ENCODE data around the gene ST7. TPM values are rescaled to one million over a fixed set of nuclear protein-coding genes. Genes with fewer than 3 reads are reported as not detected.

The ST7 gene
- polyA plus RNA-seq, 1 donor from 2014 or later = 4.4 TPM

DNA sequence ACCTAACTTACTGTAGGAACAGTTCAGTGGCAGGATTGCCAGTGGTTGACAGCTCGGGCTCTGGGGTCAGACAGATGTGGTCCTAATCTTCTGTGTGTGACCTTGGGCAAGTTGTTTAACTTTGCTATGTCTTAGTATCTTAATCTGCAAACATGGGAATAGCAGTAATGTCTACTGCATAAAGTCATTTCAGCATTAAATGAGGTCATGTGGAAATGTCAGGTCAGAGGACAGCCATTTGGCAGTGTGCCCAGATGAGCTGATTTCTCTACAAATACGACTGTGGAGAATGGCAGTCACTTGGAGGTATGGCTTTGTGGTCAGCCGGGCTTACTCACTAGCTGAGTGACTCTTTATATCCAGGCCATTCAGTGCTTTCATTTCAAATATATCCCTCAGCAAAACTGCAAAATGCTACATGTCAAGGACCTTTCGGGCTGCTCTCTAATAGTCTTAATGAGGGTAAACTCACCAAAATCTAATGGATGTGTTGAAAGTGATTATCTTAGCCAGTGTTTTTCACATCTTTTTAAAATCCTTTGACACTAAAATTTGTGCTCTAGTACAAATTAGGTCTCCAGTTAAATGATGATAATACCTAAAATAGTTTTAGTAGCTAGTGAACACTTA, 171.4 kb downstream of the ST7 start:
- Mint-ChIP-seq H3K36me3 (no peaks in the 10 kb centered on the region), H3K27ac (no peak overlapping the region)

GRCh38 chr7:117126676-117127075, 173.4 kb downstream of the ST7 start:
- Mint-ChIP-seq H3K27me3 (no peaks in the 10 kb centered on the region), H3K36me3 (no peaks in the 10 kb centered on the region), H3K4me1 (no peaks in the 10 kb centered on the region), H3K9me3 (no peaks in the 10 kb centered on the region), H3K4me3 (no peak overlapping the region), H3K27ac (no peak overlapping the region)

More for the DNA sequence above, 171.4 kb downstream of the ST7 start:
- H3K4me1 Mint-ChIP-seq = no peaks in the 10 kb centered on the region
- no peaks in the 10 kb centered on the region for H3K9me3 Mint-ChIP-seq
- no peaks in the 10 kb centered on the region for H3K27me3 Mint-ChIP-seq
- no peak overlapping the region for H3K4me3 Mint-ChIP-seq

GRCh38 chr7:117127585-117128168, 174.4 kb downstream of the ST7 start:
- no peaks in the 10 kb centered on the region for H3K4me1 Mint-ChIP-seq
- peaks cover 3% of the 10 kb centered on the region for H3K36me3 Mint-ChIP-seq
- H3K4me3 Mint-ChIP-seq = no peak overlapping the region
- no peaks in the 10 kb centered on the region for H3K27me3 Mint-ChIP-seq
- no peak overlapping the region for H3K27ac Mint-ChIP-seq
- H3K9me3 Mint-ChIP-seq = no peaks in the 10 kb centered on the region

DNA sequence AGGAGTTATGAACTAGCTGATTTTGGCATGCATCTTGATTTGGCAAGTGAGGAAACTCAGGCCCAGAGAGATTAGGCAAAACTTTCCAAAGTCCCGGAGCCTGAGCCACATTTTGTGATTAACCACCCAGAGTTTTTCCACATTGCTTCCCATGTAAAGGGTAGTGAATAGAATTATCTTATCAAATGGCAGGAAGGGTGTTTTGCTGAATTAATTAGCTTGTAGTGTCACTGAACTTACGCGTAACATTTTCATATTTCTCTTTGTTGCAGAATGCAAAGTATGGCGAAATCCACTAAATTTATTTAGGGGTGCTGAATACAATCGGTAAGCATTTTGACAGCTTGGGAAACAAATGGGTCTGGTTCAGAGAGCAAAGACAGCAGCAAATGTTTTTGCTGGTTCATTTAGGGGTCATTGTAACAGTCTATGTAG, 176.2 kb downstream of the ST7 start:
- Mint-ChIP-seq H3K27me3 (no peaks in the 10 kb centered on the region), H3K4me1 (no peaks in the 10 kb centered on the region), H3K36me3 (peaks cover 3% of the 10 kb centered on the region), H3K4me3 (no peak overlapping the region), H3K27ac (no peak overlapping the region), H3K9me3 (no peaks in the 10 kb centered on the region)

DNA sequence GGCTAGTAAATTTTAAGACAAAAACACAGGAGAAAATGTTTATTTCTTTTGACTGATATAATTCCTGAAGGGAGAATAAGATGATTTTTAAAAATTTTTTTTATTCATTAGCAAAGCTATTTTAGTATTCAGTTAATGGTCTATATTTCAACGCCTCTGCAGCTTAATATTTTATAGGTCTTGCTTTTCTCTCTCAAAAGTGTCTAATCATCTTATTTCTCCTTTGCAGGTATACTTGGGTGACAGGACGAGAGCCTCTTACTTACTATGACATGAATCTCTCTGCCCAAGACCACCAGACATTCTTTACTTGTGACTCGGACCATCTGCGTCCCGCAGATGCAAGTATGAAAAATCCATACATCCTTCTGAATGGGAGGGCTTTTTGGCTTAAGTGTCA, 177.0 kb downstream of the ST7 start:
- Mint-ChIP-seq H3K27ac (no peak overlapping the region), H3K36me3 (peaks cover 3% of the 10 kb centered on the region), H3K4me1 (peaks cover 0 to 6% (median 3%) of the 10 kb centered on the region in 3 donors), H3K4me3 (no peak overlapping the region), H3K27me3 (no peaks in the 10 kb centered on the region), H3K9me3 (no peaks in the 10 kb centered on the region)

DNA sequence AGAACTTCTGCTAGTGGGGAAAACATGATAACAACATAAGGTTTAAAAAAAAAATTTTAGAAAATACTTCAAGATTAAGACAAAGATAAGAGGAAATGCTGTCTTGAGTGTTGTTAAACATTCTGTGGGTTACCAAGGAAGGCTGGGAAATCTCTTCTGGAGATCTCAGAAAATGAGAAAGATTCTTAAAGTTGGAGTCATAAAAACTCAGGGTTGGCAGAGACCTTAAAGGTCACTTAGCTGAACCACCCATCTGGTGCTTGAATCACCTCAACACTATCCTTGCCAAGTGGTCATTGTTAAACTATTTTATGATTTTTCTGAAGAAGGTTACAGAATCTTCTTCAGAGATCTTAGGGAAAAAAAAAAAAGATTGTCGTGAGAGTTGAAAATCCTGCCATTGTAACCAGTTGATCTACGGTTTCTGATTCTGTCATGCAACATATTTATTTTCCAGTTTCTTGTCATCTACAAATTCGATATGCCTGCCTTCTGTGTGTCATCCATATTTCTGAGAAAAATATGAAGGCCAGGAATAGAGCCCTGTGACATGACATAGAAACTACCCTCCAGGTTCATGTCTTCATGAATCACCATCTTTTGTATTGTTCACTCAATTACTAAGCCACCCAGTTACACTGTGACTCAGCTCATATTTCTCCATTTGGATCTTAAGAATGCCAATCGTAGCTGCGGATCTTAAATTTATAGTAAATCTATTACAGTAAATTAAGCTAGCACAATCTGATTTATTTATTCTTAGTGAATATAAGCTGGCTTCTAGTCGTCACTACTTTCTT, 179.2 kb downstream of the ST7 start:
- Mint-ChIP-seq H3K9me3 (no peaks in the 10 kb centered on the region), H3K4me1 (peaks cover 0 to 6% (median 3%) of the 10 kb centered on the region in 3 donors), H3K4me3 (no peak overlapping the region), H3K36me3 (peaks cover 3% of the 10 kb centered on the region), H3K27ac (no peak overlapping the region), H3K27me3 (no peaks in the 10 kb centered on the region)

GRCh38 chr7:117133125-117133524, 179.8 kb downstream of the ST7 start:
- Mint-ChIP-seq H3K4me3 (no peak overlapping the region), H3K4me1 (peaks cover 0 to 6% (median 3%) of the 10 kb centered on the region in 3 donors), H3K27ac (no peak overlapping the region), H3K36me3 (peaks cover 3% of the 10 kb centered on the region), H3K27me3 (no peaks in the 10 kb centered on the region), H3K9me3 (no peaks in the 10 kb centered on the region)

DNA sequence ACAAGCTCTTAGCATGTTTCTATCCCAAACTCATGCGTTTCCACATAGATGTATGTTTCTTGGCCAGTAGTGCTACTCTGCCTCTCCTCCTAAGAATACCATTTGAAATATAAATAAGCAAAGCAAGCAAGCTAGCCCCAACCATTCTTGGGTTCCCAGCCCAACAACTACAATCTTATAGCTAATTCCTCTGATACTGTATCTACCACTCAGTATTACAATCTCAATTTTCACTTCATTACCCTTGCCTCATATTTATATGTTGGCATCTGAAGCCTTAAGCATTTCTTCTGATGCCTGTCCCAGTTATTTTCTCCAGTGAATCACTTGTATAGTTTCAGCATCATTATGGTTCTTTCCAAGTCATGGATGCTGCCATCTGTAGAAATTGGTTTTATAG, 181.1 kb downstream of the ST7 start:
- H3K4me1 Mint-ChIP-seq = peaks cover 0 to 6% (median 3%) of the 10 kb centered on the region in 3 donors
- H3K4me3 Mint-ChIP-seq = no peak overlapping the region
- no peak overlapping the region for H3K27ac Mint-ChIP-seq
- no peaks in the 10 kb centered on the region for H3K9me3 Mint-ChIP-seq
- no peaks in the 10 kb centered on the region for H3K27me3 Mint-ChIP-seq
- peaks cover 5% of the 10 kb centered on the region for H3K36me3 Mint-ChIP-seq

DNA sequence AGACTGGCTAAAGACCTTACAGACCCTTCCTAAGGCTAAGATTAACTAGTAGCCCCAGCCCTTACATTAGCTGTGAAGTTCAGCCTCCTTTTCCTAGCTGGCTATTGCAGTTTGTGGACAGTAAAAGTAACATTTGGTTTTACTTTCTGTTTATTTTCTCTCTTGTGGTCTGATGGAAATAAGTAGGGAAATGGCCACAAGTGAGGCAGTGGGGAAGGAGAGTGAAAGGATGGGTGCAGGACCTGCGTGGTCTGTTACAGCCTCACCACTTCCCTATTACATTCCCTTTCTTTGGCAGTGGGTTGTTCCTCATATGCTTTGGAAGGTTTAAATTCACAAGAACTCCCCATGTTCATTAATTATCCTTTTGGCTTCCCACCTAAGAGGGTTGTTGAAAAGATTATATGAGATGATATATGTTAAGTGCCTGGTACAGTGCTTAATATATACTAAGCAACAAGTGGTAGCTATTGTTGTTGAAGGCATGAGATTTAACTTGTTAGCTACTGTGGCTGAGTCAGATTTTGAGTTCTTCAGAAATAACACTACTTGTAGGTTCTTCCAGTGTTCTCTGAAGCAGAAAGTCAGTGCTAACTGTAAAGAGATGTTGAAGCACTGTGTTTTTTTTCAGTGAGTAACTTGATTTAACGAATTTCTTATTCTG, 181.7 kb downstream of the ST7 start:
- Mint-ChIP-seq H3K4me3 (peak overlapping the region in 1 of 4 donors; percentile 33), H3K36me3 (peaks cover 9% of the 10 kb centered on the region), H3K27ac (no peak overlapping the region), H3K9me3 (no peaks in the 10 kb centered on the region), H3K27me3 (no peaks in the 10 kb centered on the region), H3K4me1 (peaks cover 0 to 6% (median 3%) of the 10 kb centered on the region in 3 donors)

DNA sequence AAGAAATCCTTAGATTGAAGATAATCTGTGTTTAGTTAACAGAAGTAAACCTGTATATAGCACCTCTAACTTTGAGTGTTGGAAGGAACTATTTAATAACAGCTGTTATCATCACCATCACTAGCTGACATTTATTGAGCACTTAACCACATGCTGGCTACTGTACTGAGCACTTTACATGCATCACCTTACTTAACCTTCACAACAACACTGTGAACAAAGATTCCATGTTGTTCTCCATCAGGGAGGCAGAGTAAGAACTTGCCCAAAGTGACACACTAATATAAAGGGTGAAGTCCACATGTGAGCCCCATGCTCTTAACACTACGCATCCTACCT, 182.2 kb downstream of the ST7 start:
- no peak overlapping the region for H3K4me3 Mint-ChIP-seq

DNA sequence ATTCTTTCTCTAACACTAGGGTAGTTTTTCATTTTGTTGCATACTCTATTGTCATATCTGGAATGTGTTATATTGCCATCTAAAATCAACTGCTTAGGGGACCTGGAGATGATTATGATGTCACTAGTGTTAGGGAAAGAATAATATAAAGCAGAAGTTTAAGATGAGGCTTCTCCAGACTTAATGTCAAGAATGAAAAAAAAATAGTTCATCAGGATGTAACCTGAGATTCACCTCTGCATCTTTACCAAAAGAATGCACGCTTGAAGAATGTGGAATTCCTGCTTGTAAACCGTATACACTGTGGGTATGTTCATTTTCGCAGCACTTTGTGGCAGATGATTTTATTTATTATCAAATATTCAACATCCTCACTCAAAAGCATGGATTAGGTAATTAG, 184.6 kb downstream of the ST7 start:
- H3K36me3 Mint-ChIP-seq = peaks cover 10% of the 10 kb centered on the region
- no peak overlapping the region for H3K27ac Mint-ChIP-seq
- peaks cover 0 to 6% (median 3%) of the 10 kb centered on the region in 3 donors for H3K4me1 Mint-ChIP-seq
- no peaks in the 10 kb centered on the region for H3K9me3 Mint-ChIP-seq
- H3K27me3 Mint-ChIP-seq = no peaks in the 10 kb centered on the region
- no peak overlapping the region for H3K4me3 Mint-ChIP-seq

More for the DNA sequence above, 182.2 kb downstream of the ST7 start:
- H3K9me3 Mint-ChIP-seq = no peaks in the 10 kb centered on the region
- peaks cover 9% of the 10 kb centered on the region for H3K36me3 Mint-ChIP-seq
- peaks cover 0 to 6% (median 3%) of the 10 kb centered on the region in 3 donors for H3K4me1 Mint-ChIP-seq
- no peak overlapping the region for H3K27ac Mint-ChIP-seq
- no peaks in the 10 kb centered on the region for H3K27me3 Mint-ChIP-seq

DNA sequence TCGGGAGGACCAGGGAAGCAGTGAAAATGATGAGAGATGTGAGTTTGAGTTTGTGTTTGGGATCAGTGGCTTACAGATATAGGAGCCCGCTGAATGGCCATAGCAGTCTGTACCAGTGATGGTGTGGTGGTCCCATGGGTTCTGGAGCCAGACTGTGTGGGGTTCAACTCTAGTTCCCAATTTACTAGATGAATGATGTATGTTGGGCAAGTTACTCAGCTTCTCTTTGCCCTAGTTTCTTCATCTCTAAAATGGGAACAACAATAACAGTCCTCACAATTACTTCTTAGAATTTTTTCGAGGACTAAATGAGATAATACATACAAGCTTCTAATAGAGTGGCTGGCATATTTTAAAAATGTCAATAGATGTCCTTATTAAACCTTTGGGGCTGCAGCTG, 185.2 kb downstream of the ST7 start:
- Mint-ChIP-seq H3K9me3 (no peaks in the 10 kb centered on the region), H3K27me3 (no peaks in the 10 kb centered on the region), H3K4me3 (no peak overlapping the region), H3K36me3 (peaks cover 10% of the 10 kb centered on the region), H3K4me1 (peaks cover 0 to 6% (median 3%) of the 10 kb centered on the region in 3 donors), H3K27ac (no peak overlapping the region)

- no peaks in the 10 kb centered on the region for H3K9me3 Mint-ChIP-seq
- no peaks in the 10 kb centered on the region for H3K27me3 Mint-ChIP-seq
- no peak overlapping the region for H3K27ac Mint-ChIP-seq
- peaks cover 10% of the 10 kb centered on the region for H3K36me3 Mint-ChIP-seq
- no peak overlapping the region for H3K4me3 Mint-ChIP-seq
- peaks cover 0 to 6% (median 3%) of the 10 kb centered on the region in 3 donors for H3K4me1 Mint-ChIP-seq
Observed at GRCh38 chr7:117138981-117139380, 185.7 kb downstream of the ST7 start.

GRCh38 chr7:117139397-117139984, 186.2 kb downstream of the ST7 start:
- Mint-ChIP-seq H3K27me3 (no peaks in the 10 kb centered on the region), H3K27ac (no peak overlapping the region), H3K9me3 (no peaks in the 10 kb centered on the region)

GRCh38 chr7:117140921-117141320, 187.6 kb downstream of the ST7 start:
- peaks cover 10% of the 10 kb centered on the region for H3K36me3 Mint-ChIP-seq
- H3K27me3 Mint-ChIP-seq = no peaks in the 10 kb centered on the region
- H3K4me1 Mint-ChIP-seq = no peaks in the 10 kb centered on the region
- H3K27ac Mint-ChIP-seq = no peak overlapping the region
- no peak overlapping the region for H3K4me3 Mint-ChIP-seq
- no peaks in the 10 kb centered on the region for H3K9me3 Mint-ChIP-seq

More at GRCh38 chr7:117139397-117139984, 186.2 kb downstream of the ST7 start:
- Mint-ChIP-seq H3K36me3 (peaks cover 10% of the 10 kb centered on the region), H3K4me1 (peaks cover 0 to 6% (median 3%) of the 10 kb centered on the region in 3 donors), H3K4me3 (no peak overlapping the region)
